ENCODE data around the gene RASSF5.

The RASSF5 gene

DNA sequence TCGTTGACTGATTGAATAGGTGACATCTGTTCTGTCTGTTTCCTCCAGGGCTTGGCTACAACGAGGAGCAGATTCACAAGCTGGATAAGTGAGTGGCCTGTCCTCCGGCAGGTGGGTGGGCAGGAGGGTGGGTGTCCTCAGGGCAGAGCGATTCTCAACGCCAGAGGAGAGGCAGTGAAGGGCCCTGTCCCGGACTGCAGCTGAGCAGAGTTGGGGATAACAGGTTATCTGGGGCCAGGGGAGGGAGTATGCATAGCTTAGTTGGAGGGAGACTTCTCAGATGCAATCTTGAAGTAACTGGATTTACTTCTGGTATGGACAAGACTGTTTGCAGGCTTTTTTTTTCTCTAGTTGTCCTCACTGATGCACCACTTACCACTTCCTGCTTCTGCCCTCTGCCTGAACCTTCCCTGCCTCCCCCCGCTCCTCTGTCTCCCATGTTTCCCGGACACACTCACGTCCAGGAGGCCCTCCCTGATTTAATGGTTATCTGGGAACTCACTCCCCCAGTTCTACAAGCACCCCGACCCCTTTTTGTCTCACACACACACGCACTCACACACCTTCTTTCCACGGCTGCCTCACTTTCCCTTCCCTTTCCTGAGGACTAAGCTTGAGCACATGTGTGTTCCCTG is 16.4 kb upstream of the RASSF5 start:
- TF ChIP-seq, protein P1, sequence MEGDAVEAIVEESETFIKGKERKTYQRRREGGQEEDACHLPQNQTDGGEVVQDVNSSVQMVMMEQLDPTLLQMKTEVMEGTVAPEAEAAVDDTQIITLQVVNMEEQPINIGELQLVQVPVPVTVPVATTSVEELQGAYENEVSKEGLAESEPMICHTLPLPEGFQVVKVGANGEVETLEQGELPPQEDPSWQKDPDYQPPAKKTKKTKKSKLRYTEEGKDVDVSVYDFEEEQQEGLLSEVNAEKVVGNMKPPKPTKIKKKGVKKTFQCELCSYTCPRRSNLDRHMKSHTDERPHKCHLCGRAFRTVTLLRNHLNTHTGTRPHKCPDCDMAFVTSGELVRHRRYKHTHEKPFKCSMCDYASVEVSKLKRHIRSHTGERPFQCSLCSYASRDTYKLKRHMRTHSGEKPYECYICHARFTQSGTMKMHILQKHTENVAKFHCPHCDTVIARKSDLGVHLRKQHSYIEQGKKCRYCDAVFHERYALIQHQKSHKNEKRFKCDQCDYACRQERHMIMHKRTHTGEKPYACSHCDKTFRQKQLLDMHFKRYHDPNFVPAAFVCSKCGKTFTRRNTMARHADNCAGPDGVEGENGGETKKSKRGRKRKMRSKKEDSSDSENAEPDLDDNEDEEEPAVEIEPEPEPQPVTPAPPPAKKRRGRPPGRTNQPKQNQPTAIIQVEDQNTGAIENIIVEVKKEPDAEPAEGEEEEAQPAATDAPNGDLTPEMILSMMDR (IDR thresholded peaks at IDR 0.05; ENCODE audit: low read depth, low read length) = no peak
- no peak overlapping the region for H3K4me3 ChIP-seq (ENCODE audit: low read depth, low read length)

DNA sequence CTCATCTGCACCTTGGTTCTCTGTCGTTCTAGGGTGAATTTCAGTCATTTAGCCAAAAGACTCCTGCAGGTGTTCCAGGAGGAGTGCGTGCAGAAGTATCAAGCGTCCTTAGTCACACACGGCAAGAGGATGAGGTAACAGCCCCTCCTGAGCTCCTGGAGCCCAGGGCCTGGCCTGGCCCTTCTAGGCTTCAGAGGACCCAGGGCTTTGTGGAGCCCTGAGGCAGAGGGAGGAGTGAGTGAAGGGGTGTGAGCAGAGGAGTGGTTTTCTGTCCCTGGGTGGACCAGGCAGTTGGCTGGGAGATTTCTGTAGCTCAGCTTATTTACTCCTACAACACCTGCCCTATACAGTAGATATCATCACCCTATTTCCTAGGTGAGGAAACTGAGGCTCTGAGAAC is 15.7 kb upstream of the RASSF5 start:
- TF ChIP-seq, protein P1 (IDR thresholded peaks at IDR 0.05; ENCODE audit: low read depth, low read length) = no peak
- no peak overlapping the region for H3K4me3 ChIP-seq (ENCODE audit: low read depth, low read length)

DNA sequence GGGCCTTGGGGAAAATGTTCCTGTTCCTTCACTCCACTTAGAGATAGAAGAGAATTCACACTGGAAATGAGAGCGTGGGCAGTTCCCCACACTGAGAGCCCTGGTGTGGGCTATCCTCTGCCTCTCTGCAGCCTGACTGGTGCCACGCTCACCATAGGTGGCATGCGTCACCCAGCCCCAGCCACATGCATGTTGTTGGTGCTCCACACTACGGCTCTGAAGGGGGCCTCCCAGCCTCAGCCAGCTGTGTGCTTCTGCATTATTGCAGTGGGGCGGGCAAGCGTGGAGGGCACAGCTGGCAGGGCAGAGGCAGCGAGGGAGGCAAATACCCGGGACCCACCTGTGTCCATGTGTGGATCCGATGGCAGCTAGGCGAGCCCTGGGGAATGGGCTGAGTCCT is 14.7 kb upstream of the RASSF5 start:
- TF ChIP-seq, protein P1 (IDR thresholded peaks at IDR 0.05; ENCODE audit: low read depth, low read length) = no peak
- H3K4me3 ChIP-seq (ENCODE audit: low read depth, low read length) = no peak overlapping the region

DNA sequence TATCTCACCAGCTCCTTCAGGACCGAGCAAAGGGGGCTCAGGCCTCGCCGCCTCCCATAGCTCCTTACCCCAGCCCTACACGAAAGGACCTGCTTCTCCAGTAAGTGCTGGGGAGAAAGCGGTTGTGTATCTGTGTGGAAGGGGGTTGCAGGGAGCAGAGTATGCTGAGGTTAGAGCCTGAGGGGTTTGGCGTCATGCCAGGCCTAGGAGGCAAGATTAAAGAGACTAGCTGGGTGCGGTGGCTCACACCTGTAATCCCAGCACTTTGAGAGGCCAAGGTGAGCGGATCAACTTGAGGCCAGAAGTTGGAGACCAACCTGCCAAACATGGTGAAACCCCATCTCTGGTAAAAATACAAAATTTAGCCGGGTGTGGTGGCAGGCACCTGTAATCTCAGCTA is 14.1 kb upstream of the RASSF5 start:
- TF ChIP-seq, protein P1 (IDR thresholded peaks at IDR 0.05; ENCODE audit: low read depth, low read length) = no peak

DNA sequence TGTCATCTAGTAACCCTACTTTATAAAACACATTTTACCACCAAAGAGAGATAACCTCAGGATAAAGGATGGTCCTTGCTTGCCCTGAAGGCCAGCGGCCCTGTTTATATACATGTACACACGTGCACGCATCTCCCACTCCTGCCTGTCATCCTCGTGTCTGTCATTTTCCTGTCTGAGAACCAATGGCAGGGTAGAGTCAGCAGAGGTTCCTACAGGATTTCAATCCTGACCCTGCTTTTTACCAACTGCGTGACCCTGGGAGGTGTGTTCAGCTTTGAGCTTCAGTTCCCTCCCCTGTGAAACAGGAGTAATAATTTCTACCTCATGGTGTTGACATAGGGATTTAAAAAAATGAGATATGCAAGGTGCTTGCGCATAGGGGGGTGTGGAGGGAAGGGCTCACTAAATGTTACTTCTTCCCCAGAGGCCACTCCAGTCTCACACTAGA is 12.3 kb upstream of the RASSF5 start:
- TF ChIP-seq, protein P1 (IDR thresholded peaks at IDR 0.05; ENCODE audit: low read depth, low read length) = no peak
- H3K4me3 ChIP-seq (ENCODE audit: low read depth, low read length) = no peak overlapping the region

More for the DNA sequence above, 14.1 kb upstream of the RASSF5 start:
- H3K4me3 ChIP-seq (ENCODE audit: low read depth, low read length) = no peak overlapping the region

DNA sequence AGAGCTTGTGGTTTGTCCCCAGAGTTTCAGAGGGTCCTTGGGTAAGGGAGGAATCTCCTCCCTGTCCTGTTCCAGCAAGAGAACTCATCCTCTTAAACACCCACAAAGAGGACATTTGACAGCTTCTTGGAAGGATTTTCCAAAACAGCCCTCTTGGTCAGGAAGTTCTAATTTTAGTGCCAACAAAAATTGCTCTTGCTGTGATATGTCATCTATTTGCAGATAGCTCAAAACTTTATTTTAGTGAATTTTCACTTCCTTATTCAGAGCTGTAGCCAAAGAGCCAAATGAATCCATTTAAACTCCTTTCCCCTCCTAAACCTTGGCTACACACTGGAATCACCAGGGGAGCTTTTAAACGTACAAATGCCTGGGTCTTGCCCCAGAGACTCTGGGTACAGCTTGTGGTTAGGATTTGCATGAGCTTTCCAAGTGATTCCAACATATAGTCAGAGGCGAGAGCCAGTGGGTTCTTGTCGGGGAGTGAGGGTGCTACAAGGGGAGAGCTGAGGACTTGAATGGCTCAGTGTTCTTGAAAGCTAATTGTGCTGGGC is 11.8 kb upstream of the RASSF5 start:
- TF ChIP-seq, protein P1 (IDR thresholded peaks at IDR 0.05; ENCODE audit: low read depth, low read length) = no peak
- no peak overlapping the region for H3K4me3 ChIP-seq (ENCODE audit: low read depth, low read length)

DNA sequence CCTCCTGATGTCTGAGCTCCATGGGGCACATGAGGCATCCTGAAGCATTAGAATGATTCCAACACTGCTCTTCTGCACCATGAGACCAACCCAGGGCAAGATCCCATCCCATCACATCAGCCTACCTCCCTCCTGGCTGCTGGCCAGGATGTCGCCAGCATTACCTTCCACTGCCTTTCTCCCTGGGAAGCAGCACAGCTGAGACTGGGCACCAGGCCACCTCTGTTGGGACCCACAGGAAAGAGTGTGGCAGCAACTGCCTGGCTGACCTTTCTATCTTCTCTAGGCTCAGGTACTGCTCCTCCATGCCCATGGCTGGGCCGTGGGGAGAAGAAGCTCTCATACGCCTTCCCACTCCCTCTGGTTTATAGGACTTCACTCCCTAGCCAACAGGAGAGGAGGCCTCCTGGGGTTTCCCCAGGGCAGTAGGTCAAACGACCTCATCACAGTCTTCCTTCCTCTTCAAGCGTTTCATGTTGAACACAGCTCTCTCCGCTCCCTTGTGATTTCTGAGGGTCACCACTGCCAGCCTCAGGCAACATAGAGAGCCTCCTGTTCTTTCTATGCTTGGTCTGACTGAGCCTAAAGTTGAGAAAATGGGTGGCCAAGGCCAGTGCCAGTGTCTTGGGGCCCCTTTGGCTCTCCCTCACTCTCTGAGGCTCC is 11.1 kb upstream of the RASSF5 start:
- TF ChIP-seq, protein P1 (IDR thresholded peaks at IDR 0.05; ENCODE audit: low read depth, low read length) = no peak
- H3K4me3 ChIP-seq (ENCODE audit: low read depth, low read length) = no peak overlapping the region

Measured in WI38 (cell line).